ENCODE measurements around the gene LRP8.

DNA sequence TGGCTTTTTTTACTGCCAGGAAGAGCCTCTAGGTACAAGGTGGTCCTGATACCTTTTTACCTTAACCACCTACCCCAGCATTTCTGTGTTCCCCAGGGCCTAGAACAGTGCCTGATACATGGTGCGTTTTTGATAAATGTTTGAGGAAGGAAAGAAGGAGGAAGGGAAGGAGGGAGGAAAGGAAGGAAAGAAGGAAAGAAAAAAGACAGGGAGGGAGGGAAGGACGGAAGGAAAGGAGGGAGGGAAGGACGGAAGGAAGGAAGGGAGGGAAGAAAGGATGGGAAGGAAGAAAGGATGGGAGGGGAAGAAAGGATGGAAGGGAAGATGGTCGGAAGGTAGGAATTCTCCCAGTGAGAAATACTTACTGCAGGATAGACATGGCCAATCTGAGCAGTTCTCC lies 77.5 kb downstream of the LRP8 start:
- TF ChIP-seq STAT1 (IDR thresholded peaks at IDR 0.05; ENCODE audit: unreplicated experiment) (no peak), POLR2AphosphoS5 (IDR thresholded peaks at IDR 0.05; ENCODE audit: low read depth) (no peak), CREB1 (CRISPR knock-in tag; IDR thresholded peaks at IDR 0.05; ENCODE audit: low read depth) (no peak), EZH2phosphoT487 (IDR thresholded peaks at IDR 0.05; ENCODE audit: unreplicated experiment) (no peak), EZH2 (IDR thresholded peaks at IDR 0.05; ENCODE audit: low read depth, unreplicated experiment) (no peak), JUNB (IDR thresholded peaks at IDR 0.05; ENCODE audit: unreplicated experiment) (no peak)
- TF ChIP-seq, protein P1, sequence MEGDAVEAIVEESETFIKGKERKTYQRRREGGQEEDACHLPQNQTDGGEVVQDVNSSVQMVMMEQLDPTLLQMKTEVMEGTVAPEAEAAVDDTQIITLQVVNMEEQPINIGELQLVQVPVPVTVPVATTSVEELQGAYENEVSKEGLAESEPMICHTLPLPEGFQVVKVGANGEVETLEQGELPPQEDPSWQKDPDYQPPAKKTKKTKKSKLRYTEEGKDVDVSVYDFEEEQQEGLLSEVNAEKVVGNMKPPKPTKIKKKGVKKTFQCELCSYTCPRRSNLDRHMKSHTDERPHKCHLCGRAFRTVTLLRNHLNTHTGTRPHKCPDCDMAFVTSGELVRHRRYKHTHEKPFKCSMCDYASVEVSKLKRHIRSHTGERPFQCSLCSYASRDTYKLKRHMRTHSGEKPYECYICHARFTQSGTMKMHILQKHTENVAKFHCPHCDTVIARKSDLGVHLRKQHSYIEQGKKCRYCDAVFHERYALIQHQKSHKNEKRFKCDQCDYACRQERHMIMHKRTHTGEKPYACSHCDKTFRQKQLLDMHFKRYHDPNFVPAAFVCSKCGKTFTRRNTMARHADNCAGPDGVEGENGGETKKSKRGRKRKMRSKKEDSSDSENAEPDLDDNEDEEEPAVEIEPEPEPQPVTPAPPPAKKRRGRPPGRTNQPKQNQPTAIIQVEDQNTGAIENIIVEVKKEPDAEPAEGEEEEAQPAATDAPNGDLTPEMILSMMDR (conservative IDR thresholded peaks at IDR 0.05; ENCODE audit: low read depth in 2 of 2), result no peak
- TF ChIP-seq, protein P2, sequence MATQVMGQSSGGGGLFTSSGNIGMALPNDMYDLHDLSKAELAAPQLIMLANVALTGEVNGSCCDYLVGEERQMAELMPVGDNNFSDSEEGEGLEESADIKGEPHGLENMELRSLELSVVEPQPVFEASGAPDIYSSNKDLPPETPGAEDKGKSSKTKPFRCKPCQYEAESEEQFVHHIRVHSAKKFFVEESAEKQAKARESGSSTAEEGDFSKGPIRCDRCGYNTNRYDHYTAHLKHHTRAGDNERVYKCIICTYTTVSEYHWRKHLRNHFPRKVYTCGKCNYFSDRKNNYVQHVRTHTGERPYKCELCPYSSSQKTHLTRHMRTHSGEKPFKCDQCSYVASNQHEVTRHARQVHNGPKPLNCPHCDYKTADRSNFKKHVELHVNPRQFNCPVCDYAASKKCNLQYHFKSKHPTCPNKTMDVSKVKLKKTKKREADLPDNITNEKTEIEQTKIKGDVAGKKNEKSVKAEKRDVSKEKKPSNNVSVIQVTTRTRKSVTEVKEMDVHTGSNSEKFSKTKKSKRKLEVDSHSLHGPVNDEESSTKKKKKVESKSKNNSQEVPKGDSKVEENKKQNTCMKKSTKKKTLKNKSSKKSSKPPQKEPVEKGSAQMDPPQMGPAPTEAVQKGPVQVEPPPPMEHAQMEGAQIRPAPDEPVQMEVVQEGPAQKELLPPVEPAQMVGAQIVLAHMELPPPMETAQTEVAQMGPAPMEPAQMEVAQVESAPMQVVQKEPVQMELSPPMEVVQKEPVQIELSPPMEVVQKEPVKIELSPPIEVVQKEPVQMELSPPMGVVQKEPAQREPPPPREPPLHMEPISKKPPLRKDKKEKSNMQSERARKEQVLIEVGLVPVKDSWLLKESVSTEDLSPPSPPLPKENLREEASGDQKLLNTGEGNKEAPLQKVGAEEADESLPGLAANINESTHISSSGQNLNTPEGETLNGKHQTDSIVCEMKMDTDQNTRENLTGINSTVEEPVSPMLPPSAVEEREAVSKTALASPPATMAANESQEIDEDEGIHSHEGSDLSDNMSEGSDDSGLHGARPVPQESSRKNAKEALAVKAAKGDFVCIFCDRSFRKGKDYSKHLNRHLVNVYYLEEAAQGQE (IDR thresholded peaks at IDR 0.05; ENCODE audit: unreplicated experiment), result no peak
- TF ChIP-seq, protein P3, sequence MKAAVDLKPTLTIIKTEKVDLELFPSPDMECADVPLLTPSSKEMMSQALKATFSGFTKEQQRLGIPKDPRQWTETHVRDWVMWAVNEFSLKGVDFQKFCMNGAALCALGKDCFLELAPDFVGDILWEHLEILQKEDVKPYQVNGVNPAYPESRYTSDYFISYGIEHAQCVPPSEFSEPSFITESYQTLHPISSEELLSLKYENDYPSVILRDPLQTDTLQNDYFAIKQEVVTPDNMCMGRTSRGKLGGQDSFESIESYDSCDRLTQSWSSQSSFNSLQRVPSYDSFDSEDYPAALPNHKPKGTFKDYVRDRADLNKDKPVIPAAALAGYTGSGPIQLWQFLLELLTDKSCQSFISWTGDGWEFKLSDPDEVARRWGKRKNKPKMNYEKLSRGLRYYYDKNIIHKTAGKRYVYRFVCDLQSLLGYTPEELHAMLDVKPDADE (IDR thresholded peaks at IDR 0.05), result no peak
